Stimulated activated CD4-positive, alpha-beta T cell treated with anti-CD3 and anti-CD28 coated beads, Interleukin-15, amount 100 ng/mL, for 48 hours (primary cell): ENCODE results near the gene HAUS3.

Experiments
- DNase-seq, 2 donors: peaks; one replicate each; pipeline ENCODE4 v3.0.0-alpha.2; 2020; ENCODE audit warnings: low read depth in 2 of 2

The HAUS3 gene

GRCh38 chr4:2241410-2242353 is at the start of gene HAUS3, which contains the start of gene POLN:
HAUS3 (minus strand) TSS chr4:2242121; CDS start chr4:2240946, 1,175 bp downstream.
POLN (minus strand) TSS chr4:2242121; CDS start chr4:2229231, 12,890 bp downstream.
- peak; percentile 99 for DNase-seq

- peak; percentile 21 to 37 for DNase-seq
Measured at GRCh38 chr4:2290974-2291704, 49.2 kb upstream of the HAUS3 start.

- no peak for DNase-seq
Measured at GRCh38 chr4:2290488-2290887, 48.6 kb upstream of the HAUS3 start.

DNA sequence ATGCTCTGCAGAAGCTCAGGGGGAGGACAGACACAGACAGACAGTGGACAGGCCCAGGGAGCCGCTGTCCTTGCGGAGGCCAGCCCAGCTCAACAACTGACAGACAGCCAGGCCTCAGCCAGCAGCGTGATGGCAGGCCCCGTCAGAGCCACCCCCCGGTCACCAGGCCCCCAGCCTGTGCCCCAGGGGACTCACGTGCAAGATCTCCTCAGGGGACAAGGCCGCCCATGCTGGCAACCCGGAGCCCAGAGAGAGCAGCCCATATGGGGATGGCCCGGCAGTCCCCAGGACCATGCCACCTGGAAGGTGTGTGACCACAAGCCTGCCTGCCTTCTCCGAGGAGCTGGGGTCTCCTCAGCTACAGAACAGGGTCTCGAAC is 48.0 kb upstream of the HAUS3 start:
- no peak for DNase-seq

- DNase-seq = no peak
Measured at GRCh38 chr4:2289311-2289954, 47.5 kb upstream of the HAUS3 start.

DNA sequence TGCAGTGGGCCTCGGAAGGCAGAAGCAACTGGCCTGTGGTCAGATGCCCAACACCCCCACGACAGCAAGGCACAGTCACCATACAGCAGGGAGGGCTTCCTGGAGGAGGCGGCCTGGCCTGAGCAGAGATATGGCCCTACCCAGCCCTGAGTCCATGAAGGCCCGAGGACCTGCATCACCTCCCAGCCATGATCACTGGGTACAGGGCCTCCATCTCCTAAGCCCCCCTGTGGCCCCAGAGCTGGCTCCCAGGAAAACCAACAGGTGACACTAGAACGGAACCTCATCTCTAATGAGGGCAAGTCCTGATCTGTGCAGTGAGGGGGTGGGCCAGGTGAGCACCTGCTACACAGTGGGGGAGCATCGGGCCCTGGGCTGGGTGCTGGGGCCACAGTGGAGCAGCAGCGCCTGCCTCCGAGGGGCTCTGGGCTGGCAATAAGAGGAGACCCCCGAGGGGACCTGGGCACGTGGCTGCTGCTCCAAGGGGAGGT is 46.2 kb upstream of the HAUS3 start:
- no peak for DNase-seq

- DNase-seq = no peak
Measured at GRCh38 chr4:2287594-2287915, 45.6 kb upstream of the HAUS3 start.

DNA sequence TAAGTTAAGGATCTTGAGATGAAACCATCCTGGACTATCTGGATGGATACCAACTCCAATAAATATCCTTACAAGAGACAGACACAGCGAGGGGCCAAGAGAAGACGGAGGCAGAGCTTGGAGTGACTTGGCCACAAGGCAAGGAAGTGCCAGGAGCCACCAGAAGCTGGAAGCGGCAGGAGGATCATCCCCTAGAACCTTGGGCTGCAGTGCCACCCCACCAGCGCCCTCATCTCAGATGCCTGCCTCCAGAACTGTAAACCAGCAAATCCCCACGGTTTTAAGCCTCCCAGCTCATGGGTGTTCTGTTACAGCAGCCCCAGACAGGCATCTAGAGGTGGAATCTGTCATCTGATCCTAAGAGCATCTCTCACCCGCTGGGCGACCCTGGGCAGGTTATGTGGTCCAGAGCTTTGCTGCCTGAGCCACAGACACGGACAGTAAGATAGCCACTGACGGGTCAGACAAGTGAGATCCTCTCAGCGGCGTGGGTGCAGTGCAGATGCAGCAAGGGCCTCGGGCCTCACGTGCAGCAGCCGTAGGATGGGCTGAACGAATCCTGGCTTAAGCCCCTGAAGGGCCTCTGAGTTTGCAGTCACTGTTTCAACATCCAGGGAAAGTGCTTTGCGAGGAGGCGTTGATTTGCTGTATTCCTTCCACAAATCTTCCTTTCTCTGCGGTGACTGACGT is 45.1 kb upstream of the HAUS3 start:
- DNase-seq = no peak

DNA sequence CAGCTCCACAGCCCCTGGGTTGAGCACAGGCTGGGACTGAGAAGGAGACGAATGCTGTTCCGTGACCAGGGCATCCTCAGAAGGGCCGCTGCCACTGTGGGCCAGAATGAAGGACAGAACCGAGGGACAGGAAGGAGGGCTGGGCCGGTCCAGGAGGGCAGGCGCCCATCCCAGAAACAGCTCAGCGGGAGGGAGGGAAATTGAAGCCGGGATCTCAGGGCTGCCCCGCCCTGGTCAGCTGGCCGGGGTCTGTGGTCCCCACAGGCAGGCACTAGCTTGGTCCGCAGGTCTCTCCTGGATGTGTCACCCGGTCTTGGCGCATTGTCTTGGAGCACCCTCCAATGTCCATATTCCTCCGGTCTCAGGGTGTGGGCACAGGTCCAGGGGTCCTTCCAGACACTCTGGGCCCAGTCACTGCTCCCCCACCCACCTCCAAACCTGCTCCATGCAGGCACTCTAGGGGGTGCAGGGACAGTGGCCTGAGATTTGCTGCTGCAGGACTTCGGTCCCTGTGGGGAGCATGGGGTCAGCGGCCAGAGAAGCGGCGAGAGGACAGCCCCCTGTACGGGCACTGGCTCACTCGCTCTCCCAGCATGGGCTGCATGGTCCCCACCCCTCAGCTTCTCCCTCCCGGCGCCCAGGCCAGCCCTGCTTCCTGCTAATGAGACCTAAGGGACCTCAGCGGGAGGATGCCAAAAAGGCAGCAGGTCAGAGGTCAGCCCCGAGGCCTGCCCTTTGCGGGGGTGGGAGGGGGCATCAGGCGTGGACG is 43.9 kb upstream of the HAUS3 start:
- no peak for DNase-seq

- DNase-seq = no peak
Measured at GRCh38 chr4:2284934-2285612, 43.2 kb upstream of the HAUS3 start.

- DNase-seq = no peak
Measured at GRCh38 chr4:2284161-2284933, 42.4 kb upstream of the HAUS3 start.

GRCh38 chr4:2283199-2283711 is 41.3 kb upstream of the HAUS3 start:
- DNase-seq = no peak

DNA sequence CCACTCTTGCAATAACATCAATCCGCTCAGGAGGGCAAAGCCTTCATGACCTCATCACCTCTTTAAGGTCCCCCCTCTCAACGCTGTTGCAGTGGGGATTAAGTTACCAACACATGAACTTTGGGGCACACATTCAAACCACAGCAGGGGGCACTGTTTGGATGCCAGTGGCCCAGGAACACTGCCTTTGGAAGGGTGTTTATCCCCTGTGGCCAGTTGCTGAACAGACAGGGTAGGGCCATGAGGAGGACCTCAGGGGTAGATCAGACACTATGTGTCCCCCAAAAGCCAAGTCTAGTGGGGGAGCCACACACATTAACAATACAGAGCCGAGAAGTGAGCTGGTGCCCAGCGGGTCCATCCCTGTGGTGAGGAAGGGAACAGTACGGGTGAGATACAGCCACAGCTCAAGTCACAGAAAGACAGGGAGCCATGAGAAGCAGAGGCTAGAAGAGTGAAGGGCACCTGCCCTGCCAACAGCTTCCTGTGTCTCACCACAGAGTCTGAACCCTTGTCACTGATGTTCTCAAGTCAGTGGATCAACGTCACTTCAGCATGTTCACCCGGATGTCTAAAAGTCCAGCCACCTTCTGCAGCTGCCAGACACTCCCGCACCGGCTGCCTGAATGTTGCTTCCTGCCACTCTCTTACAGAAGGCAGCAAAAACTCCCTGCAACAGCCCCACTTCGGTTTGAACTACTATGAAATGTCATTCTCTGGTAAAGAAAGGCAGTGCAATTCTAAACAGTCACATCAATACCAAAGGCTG is 39.8 kb upstream of the HAUS3 start:
- DNase-seq = peak; percentile 42 to 49

DNA sequence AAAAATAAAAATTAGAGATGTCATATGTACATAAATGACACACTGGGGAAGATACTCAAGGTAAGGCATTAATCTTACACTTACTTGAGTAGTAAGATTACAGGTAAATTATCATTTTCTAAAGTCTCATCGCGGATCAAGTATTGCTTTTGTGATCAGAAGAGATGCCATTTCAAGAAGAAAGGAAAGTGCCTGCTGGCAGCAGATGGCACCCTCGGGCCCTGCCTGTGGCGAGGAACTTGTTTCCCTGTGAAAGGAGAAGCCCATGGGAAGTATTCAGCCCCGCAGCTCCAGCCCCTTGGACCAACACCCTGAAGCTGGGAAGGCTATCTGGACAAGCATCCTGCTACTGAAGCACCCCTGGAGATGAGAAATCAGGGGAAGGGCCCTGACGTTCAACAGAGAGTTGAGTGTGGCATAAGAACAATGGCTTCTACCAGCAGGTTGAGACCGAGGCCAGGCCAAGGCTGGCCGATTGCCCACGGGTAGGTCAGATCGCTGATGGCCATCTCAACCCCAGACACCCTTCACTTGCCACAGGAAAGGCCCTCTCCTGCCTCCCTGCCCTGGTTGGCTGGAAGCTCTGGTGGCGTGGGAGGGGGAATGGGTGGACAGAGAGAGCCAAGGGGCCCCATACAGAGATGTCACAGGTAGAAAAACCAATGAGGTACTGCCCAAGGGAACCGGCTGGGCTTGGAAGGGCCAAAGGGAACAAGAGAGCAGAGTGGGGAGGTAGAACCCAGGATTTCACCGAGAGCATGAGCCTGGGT is 38.8 kb upstream of the HAUS3 start:
- DNase-seq = no peak

DNA sequence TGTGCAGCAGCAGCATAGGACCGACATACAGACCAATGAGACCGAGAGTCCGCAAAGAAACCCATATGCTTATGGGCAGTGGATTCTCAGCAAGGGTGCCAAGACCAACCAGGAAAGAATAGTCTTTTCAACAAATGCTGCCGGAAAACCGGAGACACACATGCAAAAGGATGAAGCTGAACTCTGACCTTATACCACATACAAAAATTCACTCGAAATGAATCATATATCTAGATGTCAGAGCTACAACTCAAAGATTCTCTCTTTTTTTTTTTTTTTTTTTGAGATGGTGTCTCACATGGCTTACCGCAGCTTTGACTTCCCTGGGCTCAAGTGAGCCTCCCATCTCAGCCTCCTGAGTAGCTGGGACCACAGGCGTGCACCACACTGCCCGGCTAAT is 36.0 kb upstream of the HAUS3 start:
- DNase-seq = no peak

DNA sequence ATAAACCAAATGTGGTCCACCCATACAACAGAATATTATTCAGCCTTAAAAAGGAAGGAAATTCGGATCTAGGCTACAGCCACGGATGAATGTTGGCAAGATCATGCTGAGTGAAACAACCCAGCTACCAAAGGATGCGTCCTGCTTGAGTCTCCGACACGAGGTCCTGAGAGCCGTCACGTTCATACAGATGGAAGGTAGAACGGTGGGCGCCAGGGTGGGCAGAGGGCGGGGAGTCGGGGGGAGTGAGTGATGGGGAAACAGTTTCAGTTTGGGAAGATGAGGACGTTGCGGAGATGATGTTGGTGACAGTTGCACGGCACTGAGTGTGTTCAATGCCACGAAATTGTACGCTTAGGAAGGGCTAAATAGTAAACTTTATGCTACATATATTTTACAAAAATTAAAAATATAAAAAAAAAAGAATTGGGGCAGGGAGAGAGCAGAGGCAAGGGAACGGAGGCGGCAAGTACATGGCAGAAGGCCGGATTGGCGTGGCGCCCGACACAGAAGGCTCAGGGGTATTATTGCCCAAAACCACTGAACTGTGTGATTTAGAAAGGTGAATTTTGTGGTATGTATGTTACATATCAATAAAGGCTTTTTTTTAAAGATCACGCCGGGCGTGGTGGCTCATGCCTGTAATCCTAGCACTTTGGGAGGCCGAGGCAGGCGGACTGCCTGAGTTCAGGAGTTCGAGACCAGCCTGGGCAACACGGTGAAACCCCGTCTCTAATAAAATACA is 34.8 kb upstream of the HAUS3 start:
- DNase-seq = no peak
